Fibroblast of skin of back (primary cell): ENCODE data around the gene ROMO1. TPM values are rescaled to one million over a fixed set of nuclear protein-coding genes. Genes with fewer than 3 reads are reported as not detected.

Experiments
- DNase-seq: peaks from one replicate; pipeline ENCODE4 v3.0.0-alpha.2; 2013
- polyA plus RNA-seq, 2 experiments: library from polyadenylated mRNA; unstranded; fragments of 120-200 nt; gene quantifications; one replicate each; pipeline ENCODE4 v1.2.1, GENCODE V29; 2013; ENCODE audit not compliant: insufficient read length in 2 of 2

ROMO1 gene
- 109 TPM for polyA plus RNA-seq (2013, experiment 1 of 2; ENCODE audit: insufficient read length)
- 54.7 TPM for polyA plus RNA-seq (2013, experiment 2 of 2; ENCODE audit: insufficient read length)

GRCh38 chr20:35699127-35699956, at the start of gene ROMO1, which contains the start of gene NFS1:
Gene ROMO1 (plus strand): TSS chr20:35699405. CDS start chr20:35699633, 228 bp downstream.
Gene NFS1 (minus strand): TSS chr20:35699352. CDS start chr20:35699288, 64 bp downstream.
- peak; percentile 84 for DNase-seq

- DNase-seq: no peak
These were observed 48.6 kb upstream of the ROMO1 start for GRCh38 chr20:35650632-35651031.

GRCh38 chr20:35651958-35652357, 47.2 kb upstream of the ROMO1 start:
- no peak for DNase-seq

DNA sequence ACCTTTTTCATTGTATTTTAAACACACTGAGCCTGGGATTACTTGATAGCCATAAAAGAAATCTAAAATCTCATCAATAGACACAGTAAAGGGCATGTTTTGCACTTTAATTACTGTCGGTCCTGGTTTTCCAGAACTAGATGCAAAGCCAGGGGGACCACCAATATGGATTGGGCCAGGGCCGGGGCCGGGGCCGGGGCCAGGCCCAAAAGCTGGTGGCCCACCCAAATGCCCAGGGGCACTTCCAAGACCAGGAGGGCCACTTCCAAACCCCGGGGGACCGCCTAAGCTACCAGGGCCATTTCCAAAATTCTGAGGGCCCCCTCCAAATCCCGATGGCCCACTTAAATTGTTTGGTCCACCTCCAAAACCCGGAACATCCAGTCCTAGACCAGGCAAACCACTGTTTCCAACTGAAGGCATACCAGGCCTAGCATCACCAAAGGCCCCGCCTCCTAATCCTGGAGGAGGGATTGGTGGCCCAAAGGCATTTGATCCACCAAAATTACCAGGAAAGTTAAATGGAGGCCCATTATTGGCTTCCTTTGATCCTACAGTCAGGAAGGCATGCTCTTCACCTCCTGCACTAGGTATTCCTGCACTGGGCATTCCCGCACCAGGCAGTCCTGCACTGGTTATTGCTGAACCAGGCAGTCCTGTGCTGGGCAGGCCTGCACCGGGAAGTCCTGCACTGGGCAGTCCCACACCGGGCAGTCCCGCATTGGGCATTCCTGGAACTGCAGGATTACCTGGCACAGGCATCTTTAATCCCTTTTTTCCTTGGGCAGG, 46.4 kb upstream of the ROMO1 start:
- no peak for DNase-seq

DNA sequence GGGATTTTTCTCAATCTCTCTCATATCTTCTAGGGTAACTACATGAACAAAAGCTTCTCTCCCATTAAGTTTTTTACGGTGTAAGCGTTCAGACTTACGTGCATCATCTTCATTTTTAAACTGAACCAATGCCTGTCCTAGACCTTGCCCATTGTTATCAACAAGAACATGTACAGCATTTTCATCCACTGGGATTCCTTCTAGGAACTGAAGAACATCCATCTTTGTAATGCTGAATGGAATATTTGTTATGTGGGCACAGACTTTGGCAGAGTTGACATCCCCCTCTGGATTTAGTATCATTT, 45.8 kb upstream of the ROMO1 start:
- DNase-seq: no peak

DNA sequence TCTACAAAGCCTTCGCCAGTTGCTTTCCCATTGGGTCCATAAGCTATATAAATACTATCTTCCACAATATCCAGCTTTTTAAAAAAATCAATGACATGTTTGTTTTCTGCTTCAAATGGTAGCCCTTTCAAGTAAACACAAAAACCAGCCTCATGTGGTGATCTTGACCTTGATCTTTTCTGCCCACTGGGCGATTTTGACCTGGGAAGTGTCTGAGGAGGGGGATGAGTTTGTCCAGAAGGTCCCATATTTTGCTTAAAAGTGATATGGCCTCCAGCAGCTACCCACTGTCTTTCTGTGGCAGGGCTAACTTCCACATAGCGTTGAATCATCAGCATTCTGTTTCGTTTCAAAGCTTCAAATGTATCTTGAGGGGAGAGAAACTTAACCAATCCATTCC, 45.3 kb upstream of the ROMO1 start:
- DNase-seq: no peak

DNA sequence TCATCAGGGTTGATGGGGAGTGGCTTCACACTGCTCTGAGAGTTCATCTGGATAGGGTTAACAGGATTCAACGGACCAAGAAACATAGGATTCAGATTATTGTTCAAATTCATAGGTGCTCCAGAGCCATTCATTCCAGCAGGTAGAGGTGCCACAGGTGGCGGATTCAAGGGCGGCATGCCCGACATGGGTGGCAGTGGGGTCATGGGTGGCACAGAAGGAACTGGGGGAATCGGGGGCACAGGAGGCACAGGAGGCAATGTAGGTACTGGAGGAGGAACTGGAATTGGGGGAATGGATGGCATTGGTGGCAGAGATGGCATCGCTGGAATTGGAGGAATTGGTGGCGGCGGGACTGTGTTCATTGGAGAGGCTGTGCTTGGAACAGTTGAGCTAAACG, 44.8 kb upstream of the ROMO1 start:
- DNase-seq: no peak

DNA sequence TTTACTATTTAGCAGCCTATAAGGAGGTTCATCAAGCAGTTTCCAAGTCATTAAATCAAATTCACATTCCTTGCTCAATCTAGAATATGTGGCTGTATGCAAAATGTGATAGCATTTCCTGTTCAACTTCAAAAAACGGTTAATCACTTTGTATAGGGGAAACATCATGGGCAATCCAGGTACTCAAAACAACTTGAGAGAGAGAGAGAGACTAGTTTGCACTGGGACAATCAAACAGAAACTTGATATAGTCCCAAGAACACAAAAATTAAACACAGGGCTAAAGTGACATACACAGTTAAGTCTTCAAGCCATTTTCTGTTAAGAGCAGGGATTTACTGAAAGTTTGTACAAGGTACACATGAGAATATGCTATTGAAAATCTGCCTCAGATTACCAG, 41.9 kb upstream of the ROMO1 start:
- DNase-seq: no peak

DNA sequence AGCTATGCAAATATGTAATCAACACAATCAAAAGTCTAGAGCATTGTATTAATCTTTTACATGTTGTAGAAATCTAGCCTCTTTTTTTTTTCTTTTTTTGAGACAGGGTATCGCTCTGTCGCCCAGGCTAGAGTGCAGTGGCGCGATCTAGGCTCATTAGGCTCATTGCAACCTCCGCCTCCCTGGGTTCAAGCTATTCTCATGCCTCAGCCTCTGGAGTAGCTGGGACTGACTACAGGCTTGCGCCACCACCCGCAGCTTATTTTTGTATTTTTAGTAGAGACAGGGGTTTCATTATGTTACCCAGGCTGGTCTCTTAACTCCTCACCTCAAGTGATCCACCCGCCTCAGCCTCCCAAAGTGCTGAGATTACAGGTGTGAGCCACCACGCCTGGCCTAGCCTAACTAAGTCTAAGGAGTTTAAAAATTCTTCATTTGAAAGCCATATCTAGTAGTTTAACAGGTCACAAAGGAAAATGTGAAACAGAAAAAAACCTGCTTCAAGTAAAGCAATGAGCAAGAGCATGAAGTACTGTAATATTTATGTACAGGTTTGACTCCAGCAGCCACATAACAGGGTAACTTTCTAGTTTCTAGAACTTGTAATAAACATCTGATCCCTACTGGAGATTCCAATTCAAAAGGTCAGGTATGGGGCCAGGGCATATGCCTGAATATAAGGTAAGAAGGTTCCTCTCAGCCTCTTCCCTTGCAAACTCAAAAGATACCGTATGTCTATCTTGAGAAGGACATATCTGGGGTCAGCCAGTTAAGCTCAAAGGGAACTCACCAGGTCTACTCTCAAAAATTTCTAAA, 38.9 kb upstream of the ROMO1 start:
- DNase-seq: no peak

DNA sequence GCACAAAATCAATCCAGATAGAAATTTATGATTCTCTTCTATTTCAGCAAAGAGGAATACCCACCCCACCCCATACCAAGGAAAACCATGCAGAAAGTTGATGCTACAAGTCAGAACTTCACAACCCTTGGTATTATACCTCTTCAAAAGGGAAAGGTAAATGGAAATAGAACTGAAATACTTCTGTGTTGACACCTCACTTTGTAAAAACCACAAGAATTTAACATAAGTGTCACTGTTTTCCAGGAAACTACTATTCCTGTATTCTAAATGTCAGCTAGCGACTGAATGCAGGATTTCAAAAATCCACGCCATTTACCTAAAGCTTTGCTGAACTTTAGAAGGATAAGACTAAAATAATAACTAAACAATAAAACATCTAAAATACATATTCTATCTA, 38.2 kb upstream of the ROMO1 start:
- peak; percentile 15 for DNase-seq

DNA sequence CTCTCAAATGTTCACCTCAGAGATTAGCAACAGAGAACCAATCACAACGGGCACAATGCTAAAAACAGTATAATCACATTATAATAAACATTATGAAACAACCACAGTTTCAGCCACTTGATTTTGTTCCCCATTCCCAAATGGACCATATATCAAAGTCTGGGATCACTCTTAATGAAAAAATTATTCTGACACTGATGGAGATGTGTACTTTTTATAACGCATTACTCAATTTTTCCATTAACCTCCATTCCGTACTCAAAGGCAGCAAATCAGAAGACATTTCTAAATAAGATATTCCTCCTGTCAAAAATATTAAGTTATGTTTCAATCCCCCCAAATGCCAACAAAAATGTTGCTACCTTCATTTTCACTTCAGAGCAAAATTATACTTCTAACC, 37.3 kb upstream of the ROMO1 start:
- no peak for DNase-seq

DNA sequence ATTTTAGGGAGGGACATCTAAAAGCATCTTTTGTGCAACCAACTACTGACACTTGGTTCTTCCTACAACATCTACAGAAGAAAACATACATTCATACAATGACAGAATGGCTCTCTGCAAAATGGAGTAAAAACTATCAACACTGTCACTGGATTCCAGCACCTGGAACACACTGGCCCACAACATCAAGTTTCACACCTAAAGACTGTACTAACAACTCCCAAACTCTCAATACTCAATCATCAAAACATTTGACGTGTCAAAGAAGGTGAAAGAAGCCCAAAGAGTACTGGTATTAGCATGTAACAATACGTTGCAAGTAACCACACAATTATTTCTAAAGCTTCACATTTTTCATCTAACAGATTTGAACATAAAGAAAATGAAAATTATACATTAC, 36.7 kb upstream of the ROMO1 start:
- no peak for DNase-seq

DNA sequence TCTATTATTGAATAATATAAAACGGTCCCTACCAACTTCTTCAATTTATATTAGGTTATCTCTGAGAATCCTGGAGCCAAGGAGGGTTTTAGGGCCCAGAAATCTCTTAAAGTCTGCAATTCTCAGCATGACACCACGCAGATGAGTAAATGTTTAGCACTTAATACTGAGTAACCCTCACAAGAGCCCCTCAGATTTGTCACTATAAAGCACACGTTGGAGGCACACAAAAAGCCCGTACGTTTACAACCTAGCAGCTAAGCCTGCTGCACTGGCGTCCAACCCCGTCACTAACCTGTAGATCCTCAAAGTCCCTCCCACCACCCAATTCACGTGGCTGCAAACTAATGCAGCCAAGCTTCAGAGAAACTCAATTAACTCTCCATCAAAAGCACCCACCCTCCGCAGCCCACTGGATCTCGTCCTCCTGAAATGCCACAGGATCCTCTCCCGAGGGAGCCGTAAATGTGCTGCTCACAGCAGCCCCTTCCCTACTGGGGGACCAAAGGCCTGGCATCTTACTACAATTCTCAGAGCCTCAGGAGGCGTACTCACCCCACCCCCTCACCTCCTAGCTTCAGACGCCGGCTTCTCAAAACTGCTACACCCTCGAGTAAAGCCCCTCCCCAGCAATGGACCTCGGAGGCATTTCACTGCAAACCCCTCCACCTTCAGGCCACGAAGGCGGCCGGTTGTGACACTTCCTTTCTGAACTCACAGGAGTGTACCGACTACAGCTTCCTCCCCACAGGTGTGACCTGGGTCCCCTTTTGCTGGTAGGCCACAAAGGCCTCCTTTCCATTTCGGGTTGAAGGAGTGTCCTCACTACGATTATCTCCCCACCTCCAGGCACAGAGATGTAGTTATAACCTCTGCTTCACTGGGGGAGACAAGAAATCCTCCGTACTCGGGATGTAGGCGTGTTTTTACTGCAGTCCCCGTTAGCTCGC, 35.4 kb upstream of the ROMO1 start:
- DNase-seq: peak; percentile 22

DNA sequence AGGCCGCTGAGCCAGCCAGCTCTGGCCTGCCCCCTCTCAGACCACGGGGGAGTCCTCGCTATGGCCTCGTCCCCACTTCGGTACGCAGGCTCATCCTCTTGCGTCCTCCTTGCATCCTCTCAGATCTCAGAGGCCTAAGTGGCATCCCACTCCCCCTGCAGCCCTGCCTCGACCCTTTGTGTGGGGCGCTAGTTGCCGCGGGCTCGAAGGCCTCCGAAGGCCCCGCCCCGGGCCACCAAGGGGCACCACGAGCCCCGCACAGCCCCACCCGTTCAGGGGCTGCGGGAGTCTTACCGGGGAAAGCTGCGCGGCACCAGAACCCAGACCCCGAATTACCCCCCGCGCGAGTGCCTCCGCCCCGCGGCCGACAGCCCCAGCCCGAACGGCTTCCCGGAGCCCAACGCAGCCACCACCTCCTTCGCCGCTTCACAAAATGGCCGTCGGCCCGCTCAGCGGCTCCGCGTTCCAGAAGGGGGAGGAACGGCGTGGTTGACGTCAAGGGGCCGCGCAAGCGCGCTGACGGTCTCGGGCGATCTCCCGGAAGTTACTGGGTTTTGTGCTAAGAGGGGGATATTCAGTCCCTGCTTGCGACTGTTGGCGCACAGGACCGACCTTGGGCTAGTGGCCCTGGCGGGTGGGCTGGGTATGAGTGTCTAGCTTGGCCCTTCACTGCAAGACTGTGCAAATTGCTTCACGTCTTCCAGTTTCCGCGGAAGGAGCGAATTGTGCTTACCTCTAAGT, 34.6 kb upstream of the ROMO1 start, which contains the start of the genes CPNE1 and RBM12:
Gene CPNE1, minus strand, starts transcription at position 435 of the 741 bp plus-strand sequence. CDS start 31,977 bp downstream, outside the sequence.
Gene RBM12, minus strand, starts transcription at position 435 of the 741 bp plus-strand sequence. CDS start 9,578 bp downstream, outside the sequence.
- DNase-seq: peak; percentile 92

GRCh38 chr20:35665949-35666288, 33.3 kb upstream of the ROMO1 start:
- DNase-seq: no peak

GRCh38 chr20:35669221-35669620, 30.0 kb upstream of the ROMO1 start:
- no peak for DNase-seq

GRCh38 chr20:35669681-35670080, 29.5 kb upstream of the ROMO1 start:
- DNase-seq: no peak

DNA sequence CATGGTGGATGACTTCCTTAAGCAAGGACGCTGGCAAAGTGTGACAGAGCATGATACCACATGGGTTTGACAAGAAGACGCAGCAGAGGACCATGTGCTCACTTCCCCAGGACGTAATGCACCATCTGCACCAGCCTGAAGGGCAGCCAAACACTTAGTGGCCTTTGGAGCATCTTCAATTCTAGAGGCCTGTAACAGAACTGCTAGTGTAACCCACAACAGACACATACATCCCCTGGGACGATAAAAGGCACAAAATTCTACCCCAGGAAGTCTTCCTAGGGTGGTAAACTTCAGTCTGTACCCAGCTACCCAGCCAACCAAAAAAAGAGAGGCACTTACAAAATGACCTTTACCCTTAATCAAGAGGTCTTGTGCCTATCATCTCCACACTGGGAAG, 25.3 kb upstream of the ROMO1 start:
- no peak for DNase-seq

- DNase-seq: no peak
These were observed 24.3 kb upstream of the ROMO1 start for GRCh38 chr20:35674921-35675320.

DNA sequence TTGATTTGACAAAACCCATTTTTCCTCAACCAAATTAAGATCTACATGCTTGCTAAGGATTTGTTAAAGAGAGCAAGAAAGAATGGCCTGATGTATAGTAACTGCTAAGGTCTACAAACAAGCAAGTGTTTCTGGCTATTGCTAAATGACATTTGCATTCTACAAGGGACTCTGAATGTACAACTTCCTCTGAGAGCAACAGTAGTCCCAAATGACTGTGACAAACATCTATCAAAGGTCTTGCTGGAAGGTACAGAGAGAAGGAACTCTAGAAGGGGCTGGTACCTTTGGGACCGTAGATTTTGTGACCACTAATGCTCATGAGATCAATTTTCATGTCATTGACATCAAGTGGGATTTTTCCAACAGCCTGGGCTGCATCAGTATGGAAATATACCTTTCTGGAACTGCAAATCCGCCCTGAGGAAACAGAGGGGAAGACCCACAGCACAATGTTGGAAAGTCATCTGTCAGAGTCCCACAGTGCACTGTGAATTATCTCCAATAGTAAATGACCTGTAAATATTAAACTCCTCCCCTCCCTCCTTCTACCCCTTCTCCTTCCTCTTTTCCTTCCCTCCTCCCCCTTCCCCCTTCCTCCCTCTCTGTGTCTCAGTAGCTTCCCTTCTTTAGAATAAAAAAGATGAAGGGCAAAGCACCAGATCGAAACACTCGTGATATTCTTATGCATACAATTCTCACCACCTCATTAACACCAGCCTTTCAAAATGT, 18.6 kb upstream of the ROMO1 start:
- DNase-seq: no peak
